HL-60/S4 treated with retinoic acid at 250 ng/mL for 4 days and 3 days (cell line): ENCODE measurements around the gene LTF.

Experiments
- in situ Hi-C: fragments of 300-500 bp; cut with MboI; formaldehyde crosslinking; loops from 2 replicates; pipeline ENCODE4 v1.7.0; 2022; ENCODE audit warnings: low sequenced_read_pairs

Gene LTF

GRCh38 chr3:46470831-46471230 lies 6.1 kb upstream of the LTF start:
- in situ Hi-C loops, result no loop called here

GRCh38 chr3:46469680-46470357 lies 5.1 kb upstream of the LTF start:
- in situ Hi-C loops, result no loop called here

GRCh38 chr3:46468753-46469600 lies 4.3 kb upstream of the LTF start:
- in situ Hi-C loops, result no loop called here

GRCh38 chr3:46467562-46467961 lies 2.9 kb upstream of the LTF start:
- in situ Hi-C loops, result no loop called here

GRCh38 chr3:46466871-46467403 lies 2.2 kb upstream of the LTF start:
- in situ Hi-C loops, result no loop called here

GRCh38 chr3:46466273-46466672 lies 1.6 kb upstream of the LTF start:
- in situ Hi-C loops, result no loop called here

- in situ Hi-C loops, result no loop called here
Measured at GRCh38 chr3:46465196-46465520, 453 bp upstream of the LTF start.

GRCh38 chr3:46463868-46464241 lies 850 bp downstream of the LTF start:
- in situ Hi-C loops, result no loop called here

GRCh38 chr3:46463120-46463867 lies 1.4 kb downstream of the LTF start:
- in situ Hi-C loops, result no loop called here

GRCh38 chr3:46462511-46462910 lies 2.2 kb downstream of the LTF start:
- in situ Hi-C loops, result no loop called here

GRCh38 chr3:46462111-46462510 lies 2.6 kb downstream of the LTF start:
- in situ Hi-C loops, result no loop called here

- in situ Hi-C loops, result no loop called here
Measured at GRCh38 chr3:46460051-46460450, 4.7 kb downstream of the LTF start.

GRCh38 chr3:46456118-46456517 lies 8.6 kb downstream of the LTF start:
- in situ Hi-C loops, result no loop called here

GRCh38 chr3:46455231-46456115 lies 9.2 kb downstream of the LTF start:
- in situ Hi-C loops, result no loop called here

- in situ Hi-C loops, result no loop called here
Measured at GRCh38 chr3:46454606-46455005, 10.1 kb downstream of the LTF start.

GRCh38 chr3:46454209-46454595 lies 10.5 kb downstream of the LTF start:
- in situ Hi-C loops, result no loop called here

GRCh38 chr3:46453526-46454208 lies 11.0 kb downstream of the LTF start:
- in situ Hi-C loops, result no loop called here

- in situ Hi-C loops, result no loop called here
Measured at GRCh38 chr3:46449755-46450552, 14.8 kb downstream of the LTF start.

- in situ Hi-C loops, result no loop called here
Measured at GRCh38 chr3:46448721-46449120, 16.0 kb downstream of the LTF start.
